ENCODE results near the gene TTC7B.

DNA sequence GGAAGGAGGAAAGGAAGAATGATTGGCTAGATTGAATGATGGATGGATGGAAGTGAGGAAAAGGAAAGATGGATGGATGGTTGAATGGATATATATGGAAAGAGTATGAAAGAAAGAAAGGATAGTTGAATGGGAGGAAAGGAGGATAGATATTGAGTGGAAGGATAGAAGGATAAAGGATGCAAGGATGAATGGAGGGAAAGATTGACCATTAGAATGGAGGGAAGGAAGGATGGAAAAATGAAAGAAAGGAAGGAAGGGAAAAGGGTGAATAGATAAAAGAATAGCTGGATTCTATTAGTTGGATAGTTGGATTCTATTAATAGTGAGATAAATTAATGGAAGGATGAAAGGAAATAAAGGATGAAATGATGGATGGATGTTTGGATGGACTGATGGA, 313.5 kb downstream of the TTC7B start:
- TF ChIP-seq, protein P1, sequence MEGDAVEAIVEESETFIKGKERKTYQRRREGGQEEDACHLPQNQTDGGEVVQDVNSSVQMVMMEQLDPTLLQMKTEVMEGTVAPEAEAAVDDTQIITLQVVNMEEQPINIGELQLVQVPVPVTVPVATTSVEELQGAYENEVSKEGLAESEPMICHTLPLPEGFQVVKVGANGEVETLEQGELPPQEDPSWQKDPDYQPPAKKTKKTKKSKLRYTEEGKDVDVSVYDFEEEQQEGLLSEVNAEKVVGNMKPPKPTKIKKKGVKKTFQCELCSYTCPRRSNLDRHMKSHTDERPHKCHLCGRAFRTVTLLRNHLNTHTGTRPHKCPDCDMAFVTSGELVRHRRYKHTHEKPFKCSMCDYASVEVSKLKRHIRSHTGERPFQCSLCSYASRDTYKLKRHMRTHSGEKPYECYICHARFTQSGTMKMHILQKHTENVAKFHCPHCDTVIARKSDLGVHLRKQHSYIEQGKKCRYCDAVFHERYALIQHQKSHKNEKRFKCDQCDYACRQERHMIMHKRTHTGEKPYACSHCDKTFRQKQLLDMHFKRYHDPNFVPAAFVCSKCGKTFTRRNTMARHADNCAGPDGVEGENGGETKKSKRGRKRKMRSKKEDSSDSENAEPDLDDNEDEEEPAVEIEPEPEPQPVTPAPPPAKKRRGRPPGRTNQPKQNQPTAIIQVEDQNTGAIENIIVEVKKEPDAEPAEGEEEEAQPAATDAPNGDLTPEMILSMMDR (IDR thresholded peaks at IDR 0.05): no peak
- no peak for TF ChIP-seq POLR2A (IDR thresholded peaks at IDR 0.05)
